CD4-positive, alpha-beta T cell (primary cell): Measurements from ENCODE around the gene TSPAN8. TPM values are rescaled to one million over a fixed set of nuclear protein-coding genes. Genes with fewer than 3 reads are reported as not detected.

ENCODE experiments used
- ATAC-seq: fragments of 200-7000 bp; cut with Tn5 transposase; one replicate; pipeline ENCODE4 v1.10.0; 2022; ENCODE audit warnings: mild to moderate bottlenecking; ENCODE audit not compliant: poor library complexity
- CTCF ChIA-PET: fragments of 350-600 bp; sonication (Branson Sonifier 250); formaldehyde crosslinking; loops from one replicate; lab custom pipeline; 2021; ENCODE audit warnings: antibody characterized with exemption, inconsistent platforms; lab: Charles Lee
- POLR2A ChIA-PET: fragments of 350-600 bp; sonication (Branson Sonifier 250); formaldehyde crosslinking; loops from one replicate; lab custom pipeline; 2021; ENCODE audit warnings: antibody characterized with exemption, inconsistent platforms; lab: Charles Lee
- DNase-seq, 14 experiments: peaks; one replicate each; pipeline ENCODE4 v3.0.0-alpha.2; 2013 to 2020; ENCODE audit warnings: mixed read lengths in 2 of 14
- H3K27ac ChIP-seq, 2 donors: one replicate each; pipeline versions ENCODE4 v1.5.1 to v1.7.0; 2013; ENCODE audit warnings: low read length in 2 of 2, low read depth in 1 of 2, mild to moderate bottlenecking in 1 of 2
- H3K27me3 ChIP-seq, 2 experiments: 1 replicate in 1 of 2; 2 replicates in 1 of 2; pipeline versions ENCODE4 v1.6.1 to v1.7.0; 2013; ENCODE audit warnings: low read length in 2 of 2, control low read depth in 1 of 2, mild to moderate bottlenecking in 1 of 2, moderate library complexity in 1 of 2; ENCODE audit not compliant: insufficient read depth in 2 of 2, control insufficient read depth in 1 of 2
- H3K36me3 ChIP-seq: one replicate; pipeline ENCODE4 v1.6.1; 2013; ENCODE audit warnings: low read length, control low read depth; ENCODE audit not compliant: insufficient read depth
- H3K4me1 ChIP-seq: one replicate; pipeline ENCODE4 v1.6.1; 2013; ENCODE audit warnings: low read length, control low read depth; ENCODE audit not compliant: insufficient read depth
- H3K4me3 ChIP-seq: one replicate; pipeline ENCODE4 v1.5.1; 2013; ENCODE audit warnings: mild to moderate bottlenecking, low read length, moderate library complexity
- H3K9me3 ChIP-seq, 2 experiments: 1 replicate in 1 of 2; 2 replicates in 1 of 2; pipeline versions ENCODE4 v1.6.1 to v1.7.0; 2013; ENCODE audit warnings: low read length in 2 of 2, mild to moderate bottlenecking in 2 of 2, control low read depth in 1 of 2, moderate library complexity in 1 of 2; ENCODE audit not compliant: control insufficient read depth in 1 of 2, insufficient read depth in 1 of 2
- H3K27ac Mint-ChIP-seq: one replicate; pipeline ENCODE4 v1.8.0; 2020; ENCODE audit warnings: mixed read lengths
- H3K27me3 Mint-ChIP-seq: one replicate; pipeline ENCODE4 v1.8.0; 2021; ENCODE audit warnings: mixed read lengths
- H3K36me3 Mint-ChIP-seq: one replicate; pipeline ENCODE4 v1.8.0; 2021; ENCODE audit warnings: low read depth, mixed read lengths
- H3K4me1 Mint-ChIP-seq: one replicate; pipeline ENCODE4 v1.8.0; 2021; ENCODE audit warnings: low read depth, mixed read lengths
- H3K4me3 Mint-ChIP-seq: one replicate; pipeline ENCODE4 v1.8.0; 2020; ENCODE audit warnings: mild to moderate bottlenecking, mixed read lengths
- H3K9me3 Mint-ChIP-seq: one replicate; pipeline ENCODE4 v1.8.0; 2020; ENCODE audit warnings: mixed read lengths
- intact Hi-C, 2 experiments: fragments of 100-400 bp; cut with DNase I in 1 of 2; cut with micrococcal nuclease in 1 of 2; formaldehyde crosslinking; loops; one replicate each; pipeline versions ENCODE4 v1.15.1 to v1.9.0; 2023 to 2025; cut with DNase I, micrococcal nuclease
- total RNA-seq, 174 experiments: library from RNA in 2 of 174; stranded (reverse) in 2 of 174; gene quantifications; one replicate each; pipeline ENCODE4 v1.2.3 and lab custom pipeline; 2021 to 2026
- TF ChIP-seq, protein P1 (sequence below): fragments of 200-600 bp; IDR thresholded peaks from one replicate; pipeline ENCODE4 v1.8.0; 2022; ENCODE audit warnings: antibody characterized with exemption, mild to moderate bottlenecking

The TSPAN8 gene
- total RNA-seq, 2 experiments from 2014 or later: not detected

DNA sequence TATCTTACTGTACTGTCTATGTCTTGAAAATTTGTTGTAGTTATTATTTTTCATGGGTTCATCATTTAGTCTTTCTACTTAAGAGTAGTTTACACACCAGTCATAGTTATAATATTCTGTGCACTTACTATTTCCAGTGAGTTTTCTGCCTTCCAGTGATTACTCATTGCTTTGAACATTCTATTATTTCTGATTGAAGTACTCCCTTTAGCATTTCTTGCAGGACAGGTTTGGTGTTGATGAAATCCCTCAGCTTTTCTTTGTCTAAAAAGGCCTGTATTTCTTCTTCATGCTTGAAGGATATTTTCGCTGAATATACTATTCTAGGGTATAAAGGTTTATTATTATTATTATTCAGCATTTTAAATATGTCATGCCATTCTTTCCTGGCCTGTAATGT is 66.8 kb downstream of the TSPAN8 start:
- intact Hi-C loops: no loop called here

DNA sequence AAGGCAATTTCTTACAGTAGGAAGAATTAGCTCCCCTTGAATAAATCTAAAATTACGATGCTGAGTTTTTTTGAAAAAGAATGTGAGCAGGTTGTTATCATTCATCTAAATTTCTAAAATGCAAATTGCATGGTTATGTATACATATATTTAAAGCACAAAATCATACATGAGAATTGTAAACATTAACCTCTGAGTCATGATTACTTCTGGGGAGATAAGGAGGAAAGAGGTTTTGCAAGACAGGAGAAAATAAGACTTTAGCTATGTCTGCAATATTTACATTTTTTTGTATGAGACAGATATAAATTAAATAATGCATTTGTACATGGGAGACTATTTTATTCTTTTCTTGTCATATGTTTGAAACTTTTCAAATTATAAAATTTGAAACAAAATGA is 72.2 kb downstream of the TSPAN8 start:
- Mint-ChIP-seq H3K36me3 (no peaks in the 10 kb centered on the region), H3K9me3 (peaks cover 5% of the 10 kb centered on the region), H3K4me3 (no peak overlapping the region), H3K4me1 (no peaks in the 10 kb centered on the region), H3K27ac (no peak overlapping the region), H3K27me3 (no peaks in the 10 kb centered on the region)
- CTCF ChIA-PET: no interaction called here
- TF ChIP-seq, protein P1, sequence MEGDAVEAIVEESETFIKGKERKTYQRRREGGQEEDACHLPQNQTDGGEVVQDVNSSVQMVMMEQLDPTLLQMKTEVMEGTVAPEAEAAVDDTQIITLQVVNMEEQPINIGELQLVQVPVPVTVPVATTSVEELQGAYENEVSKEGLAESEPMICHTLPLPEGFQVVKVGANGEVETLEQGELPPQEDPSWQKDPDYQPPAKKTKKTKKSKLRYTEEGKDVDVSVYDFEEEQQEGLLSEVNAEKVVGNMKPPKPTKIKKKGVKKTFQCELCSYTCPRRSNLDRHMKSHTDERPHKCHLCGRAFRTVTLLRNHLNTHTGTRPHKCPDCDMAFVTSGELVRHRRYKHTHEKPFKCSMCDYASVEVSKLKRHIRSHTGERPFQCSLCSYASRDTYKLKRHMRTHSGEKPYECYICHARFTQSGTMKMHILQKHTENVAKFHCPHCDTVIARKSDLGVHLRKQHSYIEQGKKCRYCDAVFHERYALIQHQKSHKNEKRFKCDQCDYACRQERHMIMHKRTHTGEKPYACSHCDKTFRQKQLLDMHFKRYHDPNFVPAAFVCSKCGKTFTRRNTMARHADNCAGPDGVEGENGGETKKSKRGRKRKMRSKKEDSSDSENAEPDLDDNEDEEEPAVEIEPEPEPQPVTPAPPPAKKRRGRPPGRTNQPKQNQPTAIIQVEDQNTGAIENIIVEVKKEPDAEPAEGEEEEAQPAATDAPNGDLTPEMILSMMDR: no peak
- no peak for ATAC-seq
- POLR2A ChIA-PET: no interaction called here
- DNase-seq: no peak
- no peaks in the 10 kb centered on the region for H3K27me3 ChIP-seq
- H3K36me3 ChIP-seq: no peaks in the 10 kb centered on the region
- H3K27ac ChIP-seq: no peak overlapping the region
- no peak overlapping the region for H3K4me3 ChIP-seq
- no peaks in the 10 kb centered on the region for H3K4me1 ChIP-seq
- H3K9me3 ChIP-seq: no peaks in the 10 kb centered on the region
- intact Hi-C loops: no loop called here

More for the DNA sequence above, 66.8 kb downstream of the TSPAN8 start:
- H3K4me1 ChIP-seq: no peaks in the 10 kb centered on the region
- Mint-ChIP-seq H3K36me3 (no peaks in the 10 kb centered on the region), H3K9me3 (peaks cover 11% of the 10 kb centered on the region), H3K27ac (no peak overlapping the region), H3K4me1 (no peaks in the 10 kb centered on the region), H3K27me3 (no peaks in the 10 kb centered on the region), H3K4me3 (no peak overlapping the region)
- H3K27me3 ChIP-seq: no peaks in the 10 kb centered on the region
- ATAC-seq: no peak
- H3K36me3 ChIP-seq: no peaks in the 10 kb centered on the region
- DNase-seq: no peak
- H3K27ac ChIP-seq: no peak overlapping the region
- TF ChIP-seq, protein P1: no peak
- H3K4me3 ChIP-seq: no peak overlapping the region
- ChIA-PET CTCF (no interaction called here), POLR2A (no interaction called here)
- H3K9me3 ChIP-seq: peaks cover 0 to 7% of the 10 kb centered on the region in 2 experiments

DNA sequence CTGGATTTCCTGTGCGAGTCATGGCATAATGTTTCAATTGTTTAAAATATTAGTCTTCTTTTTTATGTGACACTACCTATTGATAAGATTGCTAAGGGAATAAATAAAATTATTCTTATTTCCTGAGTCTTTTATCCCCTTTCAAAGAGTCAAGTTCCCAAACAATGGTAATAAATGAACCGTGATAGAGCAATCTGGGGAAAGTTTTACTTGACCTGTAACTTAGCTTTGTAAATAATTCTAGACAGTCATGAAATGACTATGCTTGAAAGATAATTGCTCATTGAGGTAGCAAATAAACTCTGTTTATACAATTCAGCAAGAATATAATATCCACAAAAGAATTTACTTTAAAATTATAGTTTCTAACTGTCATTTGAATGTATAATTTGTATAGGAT is 82.1 kb downstream of the TSPAN8 start:
- no peaks in the 10 kb centered on the region for H3K36me3 ChIP-seq
- no peaks in the 10 kb centered on the region for H3K4me1 Mint-ChIP-seq
- no peak overlapping the region for H3K4me3 Mint-ChIP-seq
- peaks cover 2% of the 10 kb centered on the region for H3K9me3 Mint-ChIP-seq
- TF ChIP-seq, protein P1: no peak
- no peak for ATAC-seq
- intact Hi-C loops: no loop called here
- no peak overlapping the region for H3K27ac Mint-ChIP-seq
- H3K27ac ChIP-seq: no peak overlapping the region
- no peaks in the 10 kb centered on the region for H3K27me3 Mint-ChIP-seq
- no peak for DNase-seq
- ChIA-PET POLR2A (no interaction called here), CTCF (no interaction called here)
- H3K4me3 ChIP-seq: no peak overlapping the region
- no peaks in the 10 kb centered on the region for H3K9me3 ChIP-seq
- H3K27me3 ChIP-seq: no peaks in the 10 kb centered on the region
- H3K36me3 Mint-ChIP-seq: no peaks in the 10 kb centered on the region
- no peaks in the 10 kb centered on the region for H3K4me1 ChIP-seq

Other genes starting within 250 kb of the TSPAN8 start
- gene PTPRR, start 237.3 kb downstream of the TSPAN8 start, total RNA-seq: not detected